Activated T-cell treated with anti-CD3 and anti-CD28 coated beads, Interleukin-2, amount 50 U/mL, for 24 hours (primary cell): ENCODE measurements around the gene KDM5C.

Experiments used
- DNase-seq: peaks from one replicate; pipeline ENCODE4 v3.0.0-alpha.2; 2020
- H3K27ac Mint-ChIP-seq: 2 replicates; pipeline ENCODE4 v1.8.0; 2020; ENCODE audit warnings: mild to moderate bottlenecking, mixed read lengths
- H3K27me3 Mint-ChIP-seq: 2 replicates; pipeline ENCODE4 v1.8.0; 2020; ENCODE audit warnings: mixed read lengths
- H3K36me3 Mint-ChIP-seq: 2 replicates; pipeline ENCODE4 v1.8.0; 2020; ENCODE audit warnings: low read depth, mixed read lengths
- H3K4me1 Mint-ChIP-seq: 2 replicates; pipeline ENCODE4 v1.8.0; 2020; ENCODE audit warnings: low read depth, mixed read lengths
- H3K4me3 Mint-ChIP-seq: 2 replicates; pipeline ENCODE4 v1.8.0; 2020; ENCODE audit warnings: mild to moderate bottlenecking, moderate library complexity, mixed read lengths
- H3K9me3 Mint-ChIP-seq: 2 replicates; pipeline ENCODE4 v1.8.0; 2020; ENCODE audit warnings: mixed read lengths

Gene KDM5C

DNA sequence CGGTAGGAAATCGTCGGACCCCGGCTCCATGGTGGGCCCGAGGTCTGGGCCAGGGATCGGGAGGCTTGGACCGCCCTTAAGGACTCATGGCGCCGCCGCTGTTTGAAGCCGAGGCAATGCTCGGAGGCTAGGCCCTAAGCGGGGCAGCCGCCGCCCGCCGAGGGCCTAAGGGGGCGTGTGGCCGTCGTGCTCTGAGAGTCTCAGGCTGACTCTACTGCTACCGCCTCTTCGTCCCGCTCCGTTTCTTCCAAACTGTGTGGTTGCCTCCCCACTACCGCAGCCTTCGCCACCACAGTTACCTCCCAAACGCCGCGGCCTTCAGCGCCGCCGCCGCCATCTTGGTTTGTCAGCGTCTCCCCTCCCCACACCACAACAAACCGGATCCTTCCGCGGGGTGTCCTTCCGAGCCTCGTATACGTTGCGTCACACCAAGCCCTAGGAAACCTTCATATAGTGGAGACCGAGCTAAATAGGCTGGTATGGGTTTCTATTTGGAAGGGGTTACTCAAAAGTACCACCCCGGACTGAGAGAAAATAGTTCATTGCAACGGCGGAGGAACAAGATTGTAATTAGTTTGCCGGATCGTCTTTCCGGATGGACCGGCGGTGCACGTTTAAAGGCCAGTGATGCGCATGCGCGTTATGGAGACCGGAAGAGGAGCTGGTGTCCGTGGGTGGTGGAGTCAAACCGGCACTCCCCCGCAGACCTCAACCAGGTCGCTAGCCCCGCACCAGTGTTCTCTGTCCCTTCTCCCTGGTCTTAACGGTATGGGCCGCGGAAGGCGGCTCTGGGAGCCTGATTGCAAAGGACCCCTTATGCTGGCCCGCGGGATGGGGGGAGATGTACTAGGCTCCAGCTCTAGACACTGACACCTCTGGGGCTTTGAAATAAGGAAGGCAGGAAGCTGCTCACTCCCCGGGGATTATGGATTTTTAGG is at the start of gene KDM5C:
Gene KDM5C (minus strand): TSS at position 348 of the 938 bp plus-strand sequence. CDS start 318 bp downstream, at position 30.
- Mint-ChIP-seq H3K27ac (peak within 1 kb of the TSS; percentile 100), H3K4me3 (peak within 1 kb of the TSS; percentile 92), H3K36me3 (peaks cover 49% of the 10 kb centered on the region), H3K27me3 (peaks cover 5% of the 10 kb centered on the region), H3K9me3 (no peaks in the 10 kb centered on the region), H3K4me1 (peaks cover 50% of the 10 kb centered on the region)
- DNase-seq, result peak; percentile 92

DNA sequence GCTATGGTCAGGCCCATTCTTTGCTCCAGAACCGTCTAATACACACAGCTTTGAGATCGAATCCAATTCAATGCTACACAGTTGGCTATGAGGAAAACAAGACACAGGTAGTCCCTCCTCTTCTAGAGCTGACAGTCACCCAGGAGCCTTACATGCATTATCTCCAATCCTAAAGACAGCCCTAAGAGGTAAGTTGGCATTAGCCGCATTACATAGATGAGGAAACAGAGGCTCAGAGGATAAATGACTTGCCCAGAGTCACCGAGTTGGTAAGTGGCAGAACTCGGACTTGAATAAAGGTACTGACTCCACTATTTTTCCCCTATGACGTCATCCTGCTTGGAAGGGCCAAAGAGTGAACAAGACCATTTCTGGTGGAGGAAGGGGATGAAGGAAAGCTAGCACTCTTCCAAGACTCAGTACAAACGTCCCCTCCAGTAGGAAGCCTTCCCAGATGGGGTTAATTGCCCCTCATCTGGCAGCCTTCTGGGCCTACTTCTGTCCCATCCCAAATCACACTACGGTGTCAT is 47.9 kb upstream of the KDM5C start:
- DNase-seq, result no peak
- Mint-ChIP-seq H3K4me1 (no peaks in the 10 kb centered on the region), H3K9me3 (no peaks in the 10 kb centered on the region), H3K27ac (no peak overlapping the region), H3K36me3 (no peaks in the 10 kb centered on the region), H3K4me3 (no peak overlapping the region), H3K27me3 (peaks cover 5% of the 10 kb centered on the region)

DNA sequence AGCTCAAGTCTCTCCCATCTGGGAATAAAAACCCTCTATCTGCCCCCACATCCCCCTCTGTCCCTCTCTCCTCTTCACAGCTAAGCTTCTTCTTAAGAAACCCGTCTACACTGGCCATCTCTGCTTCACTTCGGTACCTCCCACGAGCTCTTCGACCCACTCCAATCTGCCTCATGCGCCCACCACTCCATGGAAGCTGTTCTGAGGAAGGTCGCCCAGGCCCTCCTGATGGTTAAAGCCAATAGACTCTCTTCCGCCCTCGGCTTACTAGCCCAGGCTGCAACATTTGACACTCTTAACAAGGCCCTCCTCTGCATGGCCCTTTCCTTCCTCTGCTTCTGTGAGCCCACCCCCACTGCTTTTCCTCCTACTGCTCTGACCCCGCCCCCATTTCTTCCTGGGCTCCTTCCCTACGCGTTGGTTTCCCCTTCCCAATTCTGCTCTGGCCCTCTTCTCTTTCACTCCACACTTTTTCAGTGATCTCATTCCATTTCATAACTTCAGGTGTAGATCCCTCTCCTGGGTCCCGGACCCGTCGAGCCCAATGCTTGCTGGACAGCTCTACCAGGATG is 44.6 kb upstream of the KDM5C start:
- Mint-ChIP-seq H3K36me3 (no peaks in the 10 kb centered on the region), H3K9me3 (no peaks in the 10 kb centered on the region), H3K4me3 (no peak overlapping the region), H3K27ac (no peak overlapping the region), H3K27me3 (peaks cover 16% of the 10 kb centered on the region), H3K4me1 (peaks cover 1% of the 10 kb centered on the region)
- DNase-seq, result no peak

GRCh38 chrX:53268173-53268572 is 43.2 kb upstream of the KDM5C start:
- Mint-ChIP-seq H3K27me3 (peaks cover 29% of the 10 kb centered on the region), H3K27ac (no peak overlapping the region), H3K4me3 (no peak overlapping the region), H3K36me3 (no peaks in the 10 kb centered on the region), H3K9me3 (no peaks in the 10 kb centered on the region), H3K4me1 (peaks cover 15% of the 10 kb centered on the region)
- DNase-seq, result no peak

GRCh38 chrX:53266914-53267313 is 41.9 kb upstream of the KDM5C start:
- H3K9me3 Mint-ChIP-seq, result no peaks in the 10 kb centered on the region
- H3K27ac Mint-ChIP-seq, result no peak overlapping the region
- DNase-seq, result no peak
- peaks cover 26% of the 10 kb centered on the region for H3K4me1 Mint-ChIP-seq
- H3K36me3 Mint-ChIP-seq, result no peaks in the 10 kb centered on the region
- H3K4me3 Mint-ChIP-seq, result no peak overlapping the region
- H3K27me3 Mint-ChIP-seq, result peaks cover 37% of the 10 kb centered on the region

GRCh38 chrX:53265771-53266574 is 41.0 kb upstream of the KDM5C start:
- H3K4me3 Mint-ChIP-seq, result no peak overlapping the region
- peaks cover 45% of the 10 kb centered on the region for H3K27me3 Mint-ChIP-seq

GRCh38 chrX:53263597-53264094 is 38.6 kb upstream of the KDM5C start:
- peak; percentile 61 for DNase-seq
- Mint-ChIP-seq H3K27me3 (peaks cover 45% of the 10 kb centered on the region), H3K4me3 (peak overlapping the region; percentile 7), H3K36me3 (no peaks in the 10 kb centered on the region), H3K4me1 (peaks cover 32% of the 10 kb centered on the region), H3K9me3 (no peaks in the 10 kb centered on the region), H3K27ac (peak overlapping the region; percentile 80)

More at GRCh38 chrX:53265771-53266574, 41.0 kb upstream of the KDM5C start:
- Mint-ChIP-seq H3K36me3 (no peaks in the 10 kb centered on the region), H3K9me3 (no peaks in the 10 kb centered on the region), H3K27ac (no peak overlapping the region), H3K4me1 (peaks cover 32% of the 10 kb centered on the region)
- no peak for DNase-seq

- Mint-ChIP-seq H3K36me3 (no peaks in the 10 kb centered on the region), H3K4me1 (peaks cover 32% of the 10 kb centered on the region), H3K27me3 (peaks cover 47% of the 10 kb centered on the region), H3K9me3 (no peaks in the 10 kb centered on the region), H3K4me3 (peak overlapping the region; percentile 7), H3K27ac (peak overlapping the region; percentile 80)
- DNase-seq, result no peak
Measured at GRCh38 chrX:53262918-53263394, 37.9 kb upstream of the KDM5C start.

- Mint-ChIP-seq H3K27ac (peak overlapping the region; percentile 80), H3K4me3 (peak overlapping the region; percentile 7), H3K4me1 (peaks cover 32% of the 10 kb centered on the region), H3K36me3 (no peaks in the 10 kb centered on the region), H3K9me3 (no peaks in the 10 kb centered on the region), H3K27me3 (peaks cover 53% of the 10 kb centered on the region)
- no peak for DNase-seq
Measured at GRCh38 chrX:53262189-53262917, 37.3 kb upstream of the KDM5C start.

DNA sequence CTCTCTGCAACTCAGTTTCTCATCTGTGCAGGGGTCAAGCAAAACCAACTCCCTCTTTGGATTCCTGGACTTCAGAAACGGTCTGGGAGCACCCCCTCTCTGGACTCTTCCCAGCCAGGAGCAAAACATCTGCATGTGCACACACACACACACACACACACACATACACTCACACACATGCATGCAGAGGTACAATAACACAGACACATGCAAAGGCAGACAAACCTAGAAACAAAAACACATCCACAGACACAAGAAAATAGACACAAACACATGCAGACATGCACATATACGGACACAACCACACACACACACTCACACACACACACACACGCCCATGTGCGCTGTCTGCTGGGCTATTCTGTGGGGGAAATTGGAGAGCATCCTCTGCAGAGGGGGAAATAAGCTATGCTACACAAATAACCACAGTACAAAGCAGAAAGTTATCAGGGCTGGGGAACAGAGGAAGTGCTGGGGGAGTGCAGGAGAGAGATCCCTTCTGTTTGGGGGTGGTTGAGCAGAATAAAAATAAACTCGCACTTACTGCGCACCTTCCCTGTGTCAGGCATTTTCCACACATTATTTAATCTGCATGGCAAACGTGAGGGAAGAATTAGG is 36.5 kb upstream of the KDM5C start:
- H3K9me3 Mint-ChIP-seq, result no peaks in the 10 kb centered on the region
- no peaks in the 10 kb centered on the region for H3K36me3 Mint-ChIP-seq
- no peak overlapping the region for H3K27ac Mint-ChIP-seq
- DNase-seq, result no peak
- peaks cover 32% of the 10 kb centered on the region for H3K4me1 Mint-ChIP-seq
- H3K27me3 Mint-ChIP-seq, result peaks cover 55% of the 10 kb centered on the region
- H3K4me3 Mint-ChIP-seq, result no peak overlapping the region

- H3K27me3 Mint-ChIP-seq, result peaks cover 52% of the 10 kb centered on the region
- no peaks in the 10 kb centered on the region for H3K9me3 Mint-ChIP-seq
Measured at GRCh38 chrX:53260836-53261235, 35.8 kb upstream of the KDM5C start.

GRCh38 chrX:53257670-53258423 is 32.8 kb upstream of the KDM5C start:
- H3K27ac Mint-ChIP-seq, result no peak overlapping the region
- no peaks in the 10 kb centered on the region for H3K9me3 Mint-ChIP-seq
- DNase-seq, result no peak
- peaks cover 14% of the 10 kb centered on the region for H3K4me1 Mint-ChIP-seq
- no peak overlapping the region for H3K4me3 Mint-ChIP-seq
- peaks cover 27% of the 10 kb centered on the region for H3K27me3 Mint-ChIP-seq
- no peaks in the 10 kb centered on the region for H3K36me3 Mint-ChIP-seq

More at GRCh38 chrX:53260836-53261235, 35.8 kb upstream of the KDM5C start:
- no peak overlapping the region for H3K4me3 Mint-ChIP-seq
- no peak for DNase-seq
- peaks cover 32% of the 10 kb centered on the region for H3K4me1 Mint-ChIP-seq
- H3K36me3 Mint-ChIP-seq, result no peaks in the 10 kb centered on the region
- H3K27ac Mint-ChIP-seq, result no peak overlapping the region

DNA sequence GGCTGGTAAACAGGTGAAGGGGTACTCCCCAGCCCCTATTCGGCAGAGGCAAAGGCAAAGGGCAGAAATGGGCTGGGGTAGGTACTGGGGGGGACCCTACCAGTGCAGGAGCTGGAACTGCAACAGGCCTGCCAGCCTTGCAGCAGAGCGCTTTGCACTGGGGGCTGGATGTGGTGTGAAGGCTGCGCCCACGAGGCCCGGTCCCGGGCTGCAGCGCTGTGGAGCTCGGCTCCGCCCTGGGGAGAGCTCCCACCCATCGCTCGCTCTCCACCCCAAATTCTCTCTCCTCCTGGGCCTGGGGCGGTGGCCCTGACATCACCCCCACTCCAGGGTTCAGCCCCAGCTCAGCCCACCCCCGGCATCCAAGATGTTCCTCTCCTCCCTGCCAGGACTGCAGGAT is 32.2 kb upstream of the KDM5C start:
- Mint-ChIP-seq H3K36me3 (no peaks in the 10 kb centered on the region), H3K27me3 (peaks cover 22% of the 10 kb centered on the region), H3K9me3 (no peaks in the 10 kb centered on the region), H3K27ac (no peak overlapping the region), H3K4me1 (peaks cover 9% of the 10 kb centered on the region), H3K4me3 (no peak overlapping the region)
- no peak for DNase-seq
